Measurements from ENCODE around the gene PKN1.

- TF ChIP-seq POLR2AphosphoS5 (IDR thresholded peaks at IDR 0.05; ENCODE audit: low read depth), result no peak
- no peak for TF ChIP-seq CTCF (IDR thresholded peaks at IDR 0.05; ENCODE audit: insufficient read depth, low read length)
- TF ChIP-seq REST (IDR thresholded peaks at IDR 0.05; ENCODE audit: insufficient replicate concordance, low read depth), result no peak
- TF ChIP-seq SPI1 (IDR thresholded peaks at IDR 0.05; ENCODE audit: borderline replicate concordance, low read depth), result no peak
- no peak for TF ChIP-seq GABPA (IDR thresholded peaks at IDR 0.05; ENCODE audit: low read depth)
These were observed 16.2 kb downstream of the PKN1 start for GRCh38 chr19:14449321-14449720.

Measured in HL-60 (cell line).